GM06990 (cell line): ENCODE results near the gene KRTAP10-9.

ENCODE experiments used
- DNase-seq: peaks from one replicate; pipeline ENCODE4 v3.0.0-alpha.2; 2011; ENCODE audit not compliant: insufficient read length; ENCODE audit errors: extremely low read depth
- H3K27me3 ChIP-seq: replicated peaks from 2 replicates; pipeline ENCODE4 v1.6.0; 2011; ENCODE audit warnings: low read length; ENCODE audit not compliant: control insufficient read depth, insufficient read depth
- H3K36me3 ChIP-seq: 2 replicates; pipeline ENCODE4 v1.5.1; 2011; ENCODE audit warnings: low read length; ENCODE audit not compliant: control insufficient read depth, insufficient read depth
- H3K4me3 ChIP-seq: replicated peaks from 2 replicates; pipeline ENCODE4 v1.5.1; 2011; ENCODE audit warnings: low read depth, mild to moderate bottlenecking, control low read depth, low read length
- CTCF ChIP-seq: IDR thresholded peaks from 2 replicates; pipeline ENCODE4 v1.5.1; 2011; ENCODE audit warnings: low read length, control low read depth, mild to moderate bottlenecking, inconsistent platforms; ENCODE audit not compliant: insufficient read depth, poor library complexity, severe bottlenecking

KRTAP10-9 gene

GRCh38 chr21:44617071-44617501 is 9.8 kb upstream of the KRTAP10-9 start:
- no peak for DNase-seq

GRCh38 chr21:44618504-44618903 is 8.4 kb upstream of the KRTAP10-9 start:
- H3K4me3 ChIP-seq = no peak overlapping the region
- H3K27me3 ChIP-seq = no peaks in the 10 kb centered on the region
- H3K36me3 ChIP-seq = no peaks in the 10 kb centered on the region
- peak; percentile 30 for TF ChIP-seq CTCF
- DNase-seq = no peak

More at GRCh38 chr21:44617071-44617501, 9.8 kb upstream of the KRTAP10-9 start:
- TF ChIP-seq CTCF = no peak
- Histone ChIP-seq H3K4me3 (no peak overlapping the region), H3K27me3 (no peaks in the 10 kb centered on the region), H3K36me3 (no peaks in the 10 kb centered on the region)

- Histone ChIP-seq H3K4me3 (no peak overlapping the region), H3K27me3 (no peaks in the 10 kb centered on the region), H3K36me3 (no peaks in the 10 kb centered on the region)
- DNase-seq = no peak
- TF ChIP-seq CTCF = no peak
Measured at GRCh38 chr21:44618909-44619308, 8.0 kb upstream of the KRTAP10-9 start.

GRCh38 chr21:44619886-44620285 is 7.0 kb upstream of the KRTAP10-9 start:
- no peak for DNase-seq
- H3K36me3 ChIP-seq = no peaks in the 10 kb centered on the region
- TF ChIP-seq CTCF = no peak
- no peak overlapping the region for H3K4me3 ChIP-seq
- no peaks in the 10 kb centered on the region for H3K27me3 ChIP-seq

GRCh38 chr21:44623575-44623974 is 3.3 kb upstream of the KRTAP10-9 start:
- no peak for TF ChIP-seq CTCF
- Histone ChIP-seq H3K27me3 (no peaks in the 10 kb centered on the region), H3K4me3 (no peak overlapping the region), H3K36me3 (no peaks in the 10 kb centered on the region)
- DNase-seq = no peak

GRCh38 chr21:44625756-44626155 is 1.1 kb upstream of the KRTAP10-9 start:
- no peak overlapping the region for H3K4me3 ChIP-seq
- no peaks in the 10 kb centered on the region for H3K36me3 ChIP-seq
- TF ChIP-seq CTCF = no peak
- H3K27me3 ChIP-seq = no peaks in the 10 kb centered on the region
- no peak for DNase-seq
